MM.1S (cell line): ENCODE data around the gene TUNAR.

Experiments
- DNase-seq: peaks from one replicate; pipeline ENCODE4 v3.0.0-alpha.2; 2015
- H2AFZ ChIP-seq: fragments of 300-600 bp; sonication (generic); 2 replicates; pipeline ENCODE4 v1.6.0; 2016; ENCODE audit warnings: antibody characterized with exemption, low read length
- H3F3A ChIP-seq: fragments of 300-600 bp; sonication (generic); 2 replicates; pipeline ENCODE4 v1.6.1; 2016; ENCODE audit warnings: mild to moderate bottlenecking, antibody characterized with exemption, low read length, moderate library complexity, mixed read lengths; ENCODE audit not compliant: insufficient read depth
- H3K27ac ChIP-seq: fragments of 300-600 bp; sonication (generic); 2 replicates; pipeline ENCODE4 v1.5.1; 2016; ENCODE audit warnings: mild to moderate bottlenecking, low read length
- H3K27me3 ChIP-seq: fragments of 300-600 bp; sonication (generic); replicated peaks from 2 replicates; pipeline ENCODE4 v1.6.0; 2016; ENCODE audit warnings: low read length; ENCODE audit not compliant: insufficient read depth
- H3K36me3 ChIP-seq: fragments of 300-600 bp; sonication (generic); replicated peaks from 2 replicates; pipeline ENCODE4 v1.6.1; 2016; ENCODE audit warnings: mild to moderate bottlenecking, low read length, mixed read lengths; ENCODE audit not compliant: insufficient read depth
- H3K4me1 ChIP-seq: fragments of 300-600 bp; sonication (generic); 2 replicates; pipeline ENCODE4 v1.6.1; 2016; ENCODE audit warnings: low read length, mixed read lengths
- H3K4me2 ChIP-seq: fragments of 300-600 bp; sonication (generic); 2 replicates; pipeline ENCODE4 v1.6.0; 2016; ENCODE audit warnings: low read depth, low read length
- H3K4me3 ChIP-seq: fragments of 300-600 bp; sonication (generic); 2 replicates; pipeline ENCODE4 v1.5.1; 2016; ENCODE audit warnings: low read length, mixed read lengths
- H3K79me2 ChIP-seq: fragments of 300-600 bp; sonication (generic); 2 replicates; pipeline ENCODE4 v1.6.1; 2016; ENCODE audit warnings: mixed run types, low read length, mixed read lengths
- H3K9ac ChIP-seq: fragments of 300-600 bp; sonication (generic); 2 replicates; pipeline ENCODE4 v1.6.1; 2016; ENCODE audit warnings: low read length, mixed read lengths
- H3K9me2 ChIP-seq: fragments of 300-600 bp; sonication (generic); replicated peaks from 2 replicates; pipeline ENCODE4 v1.6.1; 2016; ENCODE audit warnings: mild to moderate bottlenecking, low read length, mixed read lengths; ENCODE audit not compliant: insufficient read depth
- H3K9me3 ChIP-seq: fragments of 300-600 bp; sonication (generic); replicated peaks from 2 replicates; pipeline ENCODE4 v1.6.1; 2016; ENCODE audit warnings: mild to moderate bottlenecking, low read length, mixed read lengths; ENCODE audit not compliant: insufficient read depth
- H4K20me1 ChIP-seq: fragments of 300-600 bp; sonication (generic); 2 replicates; pipeline ENCODE4 v1.6.1; 2016; ENCODE audit warnings: mild to moderate bottlenecking, low read length, moderate library complexity, mixed read lengths; ENCODE audit not compliant: insufficient read depth
- EZH2 ChIP-seq: fragments of 300-600 bp; sonication (generic); optimal IDR thresholded peaks from 2 replicates; pipeline ENCODE3; 2017; ENCODE audit warnings: low read depth, mild to moderate bottlenecking, antibody characterized with exemption, low read length, mixed read lengths
- EZH2phosphoT487 ChIP-seq: fragments of 300-600 bp; sonication (generic); IDR thresholded peaks from 2 replicates; pipeline ENCODE4 v1.6.1; 2018; ENCODE audit warnings: antibody characterized with exemption, low read length
- TF ChIP-seq, protein P1 (sequence below): fragments of 300-600 bp; sonication (generic); IDR thresholded peaks from 2 replicates; pipeline ENCODE4 v1.5.1; 2016; ENCODE audit warnings: antibody characterized with exemption, low read length, mixed read lengths

TUNAR gene

DNA sequence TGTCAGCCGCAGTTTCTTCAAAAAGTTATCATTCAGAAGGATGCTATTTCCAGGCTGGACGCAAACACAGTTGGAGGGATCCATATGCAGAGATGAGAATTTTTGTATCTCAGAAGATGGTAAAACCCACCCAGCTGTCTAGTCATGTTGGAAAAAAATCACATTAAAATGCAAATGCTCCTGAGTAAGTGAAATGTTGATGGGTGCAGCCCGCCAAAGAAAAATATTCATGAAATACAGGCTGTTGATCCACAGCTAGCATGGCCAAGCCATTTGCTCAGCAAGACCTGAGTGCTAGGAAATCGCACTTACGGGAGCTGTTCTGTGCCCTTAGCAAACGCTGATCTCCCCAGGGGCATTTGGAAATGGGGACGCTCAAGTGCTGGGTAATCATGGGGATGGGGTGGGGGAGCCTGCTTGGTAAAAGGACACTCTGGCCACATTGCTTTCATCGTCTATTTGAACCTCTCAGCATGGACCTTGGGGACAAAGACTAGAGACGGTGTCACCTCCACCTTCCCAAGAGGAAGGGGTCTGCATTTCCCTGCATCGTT lies 25.7 kb downstream of the TUNAR start:
- Histone ChIP-seq H3K79me2 (no peaks in the 10 kb centered on the region), H3K9ac (no peak overlapping the region), H3K4me1 (0 out of 2 replicates have a peak, but pooled peaks cover 8% of the 10 kb centered on the region), H3K27me3 (no peaks in the 10 kb centered on the region), H3K9me2 (no peaks in the 10 kb centered on the region), H4K20me1 (no peaks in the 10 kb centered on the region), H3K27ac (no peak overlapping the region), H3K4me2 (no peak overlapping the region), H3F3A (no peaks in the 10 kb centered on the region; the same call in 1 of the 2 replicates), H3K4me3 (no peak overlapping the region), H2AFZ (no peak overlapping the region), H3K36me3 (no peaks in the 10 kb centered on the region), H3K9me3 (no peaks in the 10 kb centered on the region)
- TF ChIP-seq EZH2 (no peak), EZH2phosphoT487 (no peak)
- TF ChIP-seq, protein P1, sequence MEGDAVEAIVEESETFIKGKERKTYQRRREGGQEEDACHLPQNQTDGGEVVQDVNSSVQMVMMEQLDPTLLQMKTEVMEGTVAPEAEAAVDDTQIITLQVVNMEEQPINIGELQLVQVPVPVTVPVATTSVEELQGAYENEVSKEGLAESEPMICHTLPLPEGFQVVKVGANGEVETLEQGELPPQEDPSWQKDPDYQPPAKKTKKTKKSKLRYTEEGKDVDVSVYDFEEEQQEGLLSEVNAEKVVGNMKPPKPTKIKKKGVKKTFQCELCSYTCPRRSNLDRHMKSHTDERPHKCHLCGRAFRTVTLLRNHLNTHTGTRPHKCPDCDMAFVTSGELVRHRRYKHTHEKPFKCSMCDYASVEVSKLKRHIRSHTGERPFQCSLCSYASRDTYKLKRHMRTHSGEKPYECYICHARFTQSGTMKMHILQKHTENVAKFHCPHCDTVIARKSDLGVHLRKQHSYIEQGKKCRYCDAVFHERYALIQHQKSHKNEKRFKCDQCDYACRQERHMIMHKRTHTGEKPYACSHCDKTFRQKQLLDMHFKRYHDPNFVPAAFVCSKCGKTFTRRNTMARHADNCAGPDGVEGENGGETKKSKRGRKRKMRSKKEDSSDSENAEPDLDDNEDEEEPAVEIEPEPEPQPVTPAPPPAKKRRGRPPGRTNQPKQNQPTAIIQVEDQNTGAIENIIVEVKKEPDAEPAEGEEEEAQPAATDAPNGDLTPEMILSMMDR = no peak
- no peak for DNase-seq

DNA sequence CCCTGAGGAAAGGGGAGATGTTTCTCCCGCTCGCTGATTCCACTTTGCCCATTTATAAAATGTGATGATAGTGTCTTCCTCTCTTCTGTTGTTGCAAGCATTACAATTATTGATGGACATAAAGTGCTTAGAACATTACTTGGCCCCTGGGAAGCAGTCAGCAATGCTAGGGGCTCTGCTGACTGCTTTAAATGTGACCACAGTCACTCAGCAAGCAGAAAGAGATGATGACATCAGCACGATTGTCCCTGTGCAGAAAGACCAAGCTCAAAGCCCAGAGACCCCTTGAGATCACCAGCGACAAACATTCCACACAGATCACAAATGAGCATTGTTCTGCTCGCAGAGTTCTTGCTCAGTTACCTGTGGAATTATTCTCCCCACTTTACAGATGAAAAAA lies 26.5 kb downstream of the TUNAR start:
- no peaks in the 10 kb centered on the region for H4K20me1 ChIP-seq
- no peaks in the 10 kb centered on the region for H3K9me2 ChIP-seq
- H3K4me3 ChIP-seq = no peak overlapping the region
- no peaks in the 10 kb centered on the region for H3K9me3 ChIP-seq
- H3K27me3 ChIP-seq = no peaks in the 10 kb centered on the region
- H3K4me1 ChIP-seq = 0 out of 2 replicates have a peak, but pooled peaks cover 8% of the 10 kb centered on the region
- no peaks in the 10 kb centered on the region for H3K36me3 ChIP-seq
- no peaks in the 10 kb centered on the region for H3K79me2 ChIP-seq
- no peak overlapping the region for H3K27ac ChIP-seq
- no peak overlapping the region for H3K9ac ChIP-seq
- no peak overlapping the region for H3K4me2 ChIP-seq
- no peak overlapping the region for H2AFZ ChIP-seq
- TF ChIP-seq EZH2 = no peak
- TF ChIP-seq EZH2phosphoT487 = no peak
- TF ChIP-seq, protein P1 = no peak
- no peaks in the 10 kb centered on the region; the same call in 1 of the 2 replicates for H3F3A ChIP-seq
- DNase-seq = no peak

DNA sequence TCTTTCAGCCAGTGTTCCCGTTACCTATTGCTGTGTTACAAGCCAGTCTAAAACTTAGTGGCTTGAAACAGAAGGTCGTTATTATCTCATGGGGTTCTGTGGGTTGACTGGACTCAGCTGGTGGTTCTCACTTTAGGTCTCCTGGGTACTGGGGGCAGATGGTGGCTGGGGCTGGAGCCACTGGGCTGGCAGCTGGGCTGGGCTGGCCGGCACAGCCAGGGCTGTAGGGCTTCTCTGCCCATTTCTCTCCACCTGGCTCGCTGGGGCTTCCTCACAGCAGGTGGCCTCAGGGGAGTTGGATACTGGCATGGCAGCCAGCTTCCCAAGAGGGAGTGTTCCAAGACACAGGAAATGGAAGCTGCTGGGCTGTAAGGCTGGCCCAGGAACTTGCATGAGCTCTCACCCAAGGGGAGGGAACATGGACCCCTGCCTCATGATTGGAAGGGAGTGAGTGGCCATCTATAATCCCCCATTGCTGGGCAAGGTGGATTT lies 27.0 kb downstream of the TUNAR start:
- H3K36me3 ChIP-seq = no peaks in the 10 kb centered on the region
- no peak for DNase-seq
- no peaks in the 10 kb centered on the region for H3K9me3 ChIP-seq
- no peak overlapping the region for H2AFZ ChIP-seq
- no peak overlapping the region for H3K4me2 ChIP-seq
- no peaks in the 10 kb centered on the region for H3K27me3 ChIP-seq
- TF ChIP-seq, protein P1 = no peak
- TF ChIP-seq EZH2phosphoT487 = no peak
- TF ChIP-seq EZH2 = no peak
- no peaks in the 10 kb centered on the region for H3K9me2 ChIP-seq
- no peak overlapping the region for H3K9ac ChIP-seq
- no peaks in the 10 kb centered on the region for H3K79me2 ChIP-seq
- no peaks in the 10 kb centered on the region for H4K20me1 ChIP-seq
- 0 out of 2 replicates have a peak, but pooled peaks cover 8% of the 10 kb centered on the region for H3K4me1 ChIP-seq
- no peak overlapping the region for H3K27ac ChIP-seq
- H3K4me3 ChIP-seq = no peak overlapping the region
- H3F3A ChIP-seq = no peaks in the 10 kb centered on the region; the same call in 1 of the 2 replicates
